ENCODE results near the gene HDHD5. TPM values are rescaled to one million over a fixed set of nuclear protein-coding genes. Genes with fewer than 3 reads are reported as not detected.

HDHD5 gene
- total RNA-seq, 1 experiment from 2014 or later, result 51.8 TPM

DNA sequence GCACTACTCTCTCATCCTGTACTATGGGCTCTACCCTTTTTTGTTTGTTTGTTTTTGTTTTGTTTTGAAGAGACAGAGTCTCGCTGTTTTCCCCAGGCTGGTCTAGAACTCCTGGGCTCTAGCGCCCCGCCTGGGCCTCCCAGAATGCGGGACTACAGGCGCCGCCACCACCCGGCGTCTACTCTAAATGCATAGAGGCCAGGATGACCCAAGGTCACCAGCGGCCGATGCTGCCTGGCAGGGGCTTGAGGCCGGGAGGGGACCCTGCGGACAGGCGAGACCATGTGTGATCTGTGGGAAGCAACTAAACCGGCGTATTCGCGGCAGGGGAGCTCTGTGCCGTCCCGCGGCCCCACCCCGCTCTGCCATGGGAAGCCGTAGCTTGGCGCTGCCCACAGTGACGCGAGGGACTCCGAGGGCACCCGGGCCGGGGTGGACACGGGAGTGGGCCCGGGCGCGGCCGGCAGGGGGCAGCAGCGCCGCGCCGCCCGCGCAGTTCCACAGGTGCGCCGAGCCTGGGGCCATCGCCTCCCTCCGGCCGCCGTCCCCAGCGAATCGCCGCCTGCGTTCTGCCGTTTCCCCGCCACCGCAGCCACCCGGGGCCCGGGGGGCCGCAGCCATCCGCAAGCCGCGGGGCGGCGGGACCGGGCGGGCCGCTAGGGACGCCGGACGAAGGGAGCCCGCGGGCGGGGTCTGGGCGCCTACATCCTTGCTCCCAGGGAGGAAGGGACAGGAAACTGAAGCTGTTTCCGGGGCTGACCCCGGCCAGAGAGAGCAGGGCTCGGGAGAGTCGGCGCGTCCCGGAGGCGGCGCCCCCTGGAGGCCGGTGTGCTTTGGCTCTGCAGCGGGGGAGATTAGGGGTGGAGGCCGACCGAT is 12.3 kb upstream of the HDHD5 start:
- Mint-ChIP-seq H3K9me3 (ENCODE audit: unreplicated experiment) (no peaks in the 10 kb centered on the region), H3K27me3 (ENCODE audit: insufficient read depth, unreplicated experiment) (no peaks in the 10 kb centered on the region), H3K27ac (ENCODE audit: low read depth, unreplicated experiment) (peak overlapping the region; percentile 99), H3K4me1 (ENCODE audit: insufficient read depth, unreplicated experiment) (peaks cover 6% of the 10 kb centered on the region), H3K4me3 (ENCODE audit: unreplicated experiment) (peak overlapping the region; percentile 91), H3K36me3 (ENCODE audit: insufficient read depth, unreplicated experiment) (no peaks in the 10 kb centered on the region)
- ChIA-PET CTCF (interaction anchor here (0.5 to 4.7 kb wide), 103 partner anchors 10 to 615 kb away, joined by 3 to 189 read pairs (median 5); partner anchors contain the start of genes ADA2 and HDHD5), POLR2A (interaction anchor here (0.7 to 2.8 kb wide), 13 partner anchors 10 to 405 kb away, joined by 3 to 51 read pairs (median 4); partner anchors contain the start of gene HDHD5)
- peak; percentile 56 for TF ChIP-seq CTCF (IDR thresholded peaks at IDR 0.05; ENCODE audit: unreplicated experiment)
- TSS peak; percentile 84 for BruUV-seq (replicated peaks)
- peak; percentile 87 for DNase-seq (ENCODE audit: unreplicated experiment)
- intact Hi-C loops (cut with micrococcal nuclease), result loop anchor here (1.0 to 5.0 kb wide), 4 partner anchors 12 to 330 kb away; partner anchors contain the start of gene HDHD5

DNA sequence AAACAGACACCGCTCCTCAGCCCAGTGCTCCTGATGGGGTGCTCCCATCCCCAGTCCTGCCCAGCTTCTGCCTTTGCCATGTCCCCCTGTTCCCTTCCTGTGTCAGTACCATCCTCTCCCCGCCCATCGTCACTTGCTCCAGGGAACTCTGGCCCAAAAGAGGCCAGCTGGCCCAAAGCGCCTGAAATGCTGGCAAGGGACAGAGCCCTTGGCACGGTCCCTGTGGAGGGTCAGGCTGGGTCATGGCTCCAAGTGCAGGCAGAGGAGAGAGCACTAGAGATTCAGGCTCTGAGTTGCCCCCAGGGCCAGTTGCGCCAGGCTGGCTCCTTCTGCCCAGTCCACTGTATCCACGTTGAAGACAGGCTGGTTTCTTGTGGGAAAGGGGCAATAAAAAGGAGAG is 8.4 kb upstream of the HDHD5 start:
- ChIA-PET POLR2A (interaction anchor here (0.6 to 2.0 kb wide), 2 partner anchors 9 to 376 kb away, joined by 5 read pairs; partner anchors contain the start of gene HDHD5), CTCF (interaction anchor here (0.6 to 1.5 kb wide), 3 partner anchors 93 to 334 kb away, joined by 3 to 8 read pairs (median 3); no protein-coding TSS in a partner anchor)
- Mint-ChIP-seq H3K27me3 (ENCODE audit: insufficient read depth, unreplicated experiment) (no peaks in the 10 kb centered on the region), H3K27ac (ENCODE audit: low read depth, unreplicated experiment) (no peak overlapping the region), H3K36me3 (ENCODE audit: insufficient read depth, unreplicated experiment) (no peaks in the 10 kb centered on the region), H3K4me3 (ENCODE audit: unreplicated experiment) (no peak overlapping the region), H3K4me1 (ENCODE audit: insufficient read depth, unreplicated experiment) (peaks cover 6% of the 10 kb centered on the region), H3K9me3 (ENCODE audit: unreplicated experiment) (no peaks in the 10 kb centered on the region)
- no peak for DNase-seq (ENCODE audit: unreplicated experiment)
- TF ChIP-seq CTCF (IDR thresholded peaks at IDR 0.05; ENCODE audit: unreplicated experiment), result no peak
- intact Hi-C loops (cut with micrococcal nuclease), result no loop called here
- no TSS peak for BruUV-seq (replicated peaks)

DNA sequence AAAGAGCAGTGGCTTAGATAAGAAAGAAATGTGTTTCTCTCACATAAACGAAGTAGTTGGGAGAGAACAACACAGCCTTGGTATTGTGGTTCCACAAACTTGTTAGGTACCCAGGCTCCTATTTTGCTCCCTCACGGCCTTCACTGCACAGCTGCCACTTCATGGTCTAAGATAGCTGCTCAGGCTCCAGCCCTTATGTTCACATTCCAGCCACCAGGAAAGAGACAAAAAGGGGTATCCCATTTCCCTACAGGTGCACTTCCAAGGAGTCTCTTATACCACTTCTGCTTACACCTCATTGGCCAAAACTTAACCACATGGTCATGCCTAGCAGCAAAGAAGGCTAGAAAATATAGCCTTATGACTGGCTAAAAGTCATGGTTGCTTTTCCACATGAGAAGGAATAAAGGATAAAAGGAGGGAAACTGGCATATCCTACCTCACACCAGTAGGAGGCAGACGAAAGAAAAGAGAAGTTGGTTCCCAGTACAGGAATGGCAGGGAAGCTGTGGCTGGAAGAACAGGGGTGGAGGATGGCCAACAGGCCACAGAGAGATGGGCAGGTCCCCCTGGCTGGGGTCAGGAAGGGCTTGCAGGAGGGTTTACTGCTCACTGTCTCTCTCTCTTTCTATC is 5.4 kb upstream of the HDHD5 start:
- Mint-ChIP-seq H3K4me3 (ENCODE audit: unreplicated experiment) (no peak overlapping the region), H3K36me3 (ENCODE audit: insufficient read depth, unreplicated experiment) (no peaks in the 10 kb centered on the region), H3K27ac (ENCODE audit: low read depth, unreplicated experiment) (no peak overlapping the region), H3K4me1 (ENCODE audit: insufficient read depth, unreplicated experiment) (no peaks in the 10 kb centered on the region), H3K27me3 (ENCODE audit: insufficient read depth, unreplicated experiment) (no peaks in the 10 kb centered on the region), H3K9me3 (ENCODE audit: unreplicated experiment) (no peaks in the 10 kb centered on the region)
- ChIA-PET CTCF (interaction anchor here (1.5 to 6.6 kb wide), 2 partner anchors 8 to 337 kb away, joined by 9 to 74 read pairs; no protein-coding TSS in a partner anchor), POLR2A (no interaction called here)
- intact Hi-C loops (cut with micrococcal nuclease), result no loop called here
- DNase-seq (ENCODE audit: unreplicated experiment), result no peak
- TF ChIP-seq CTCF (IDR thresholded peaks at IDR 0.05; ENCODE audit: unreplicated experiment), result peak; percentile 22
- BruUV-seq (replicated peaks), result no TSS peak

GRCh38 chr22:17162731-17163130 is 3.7 kb upstream of the HDHD5 start:
- ChIA-PET CTCF (interaction anchor here (1.4 to 6.6 kb wide), 2 partner anchors 9 to 339 kb away, joined by 5 to 74 read pairs; no protein-coding TSS in a partner anchor), POLR2A (interaction anchor here (1.0 kb wide), 1 partner anchor 88 kb away, joined by 3 read pairs; no protein-coding TSS in a partner anchor)
- DNase-seq (ENCODE audit: unreplicated experiment), result no peak
- no peaks in the 10 kb centered on the region for H3K36me3 Mint-ChIP-seq (ENCODE audit: insufficient read depth, unreplicated experiment)
- BruUV-seq (replicated peaks), result no TSS peak
- intact Hi-C loops (cut with micrococcal nuclease), result no loop called here
- H3K27me3 Mint-ChIP-seq (ENCODE audit: insufficient read depth, unreplicated experiment), result no peaks in the 10 kb centered on the region
- TF ChIP-seq CTCF (IDR thresholded peaks at IDR 0.05; ENCODE audit: unreplicated experiment), result no peak
- H3K4me3 Mint-ChIP-seq (ENCODE audit: unreplicated experiment), result no peak overlapping the region
- H3K9me3 Mint-ChIP-seq (ENCODE audit: unreplicated experiment), result no peaks in the 10 kb centered on the region
- H3K4me1 Mint-ChIP-seq (ENCODE audit: insufficient read depth, unreplicated experiment), result no peaks in the 10 kb centered on the region
- H3K27ac Mint-ChIP-seq (ENCODE audit: low read depth, unreplicated experiment), result no peak overlapping the region
